ENCODE data around the gene SCN5A. TPM values are rescaled to one million over a fixed set of nuclear protein-coding genes. Genes with fewer than 3 reads are reported as not detected.

The SCN5A gene
- total and polyA plus RNA-seq, 2 of the 8 experiments (the other 6 are each of a cell fraction or from before 2014, with no cell fraction given), result 4.8 to 11.4 TPM

GRCh38 chr3:38640661-38641452, 8.6 kb downstream of the SCN5A start (continued):
- TF ChIP-seq EP300 (IDR thresholded peaks at IDR 0.05; ENCODE audit: borderline replicate concordance in 1 of 2, low read depth in 2 of 2, low read length in 2 of 2), result peak in 1 of 2 experiments; percentile 10; a peak in 1 of 3 replicates
- no peak for TF ChIP-seq EZH2 (IDR thresholded peaks at IDR 0.05; ENCODE audit: low read depth, low read length, severe bottlenecking)
- no peak for TF ChIP-seq BRCA1 (IDR thresholded peaks at IDR 0.05; ENCODE audit: low read depth, low read length)
- TF ChIP-seq SP1 (IDR thresholded peaks at IDR 0.05; ENCODE audit: low read depth, low read length), result peak; percentile 51; the same call in 1 of the 2 replicates
- TF ChIP-seq TBP (IDR thresholded peaks at IDR 0.05; ENCODE audit: low read depth, low read length), result 0 out of 2 replicates have a peak, but pooled peaks have one; percentile 22
- no peak for TF ChIP-seq USF2 (IDR thresholded peaks at IDR 0.05; ENCODE audit: low read length)
- TF ChIP-seq TEAD4 (IDR thresholded peaks at IDR 0.05; ENCODE audit: low read depth, low read length), result no peak
- no peak for TF ChIP-seq SIX5 (IDR thresholded peaks at IDR 0.05; ENCODE audit: low read depth, low read length)
- TF ChIP-seq POLR2AphosphoS5 (IDR thresholded peaks at IDR 0.05; ENCODE audit: low read depth, low read length), result no peak
- peak; percentile 63 for TF ChIP-seq CHD2 (IDR thresholded peaks at IDR 0.05; ENCODE audit: low read length)
- no peak for TF ChIP-seq ATF3 (IDR thresholded peaks at IDR 0.05; ENCODE audit: insufficient read depth, low read depth, low read length)
- TF ChIP-seq JUN (IDR thresholded peaks at IDR 0.05; ENCODE audit: low read depth, low read length), result 0 out of 2 replicates have a peak, but pooled peaks have one; percentile 17
- no peak for TF ChIP-seq CTCF (IDR thresholded peaks at IDR 0.05; ENCODE audit: control extremely low read depth in 1 of 3, insufficient read depth in 1 of 3, low read depth in 1 of 3, low read length in 3 of 3)
